HEK293 (cell line): ENCODE results near the gene GEMIN7.

Source experiments
- BCL11B ChIP-seq: fragments of 450-650 bp; formaldehyde crosslinking; IDR thresholded peaks from 2 replicates; pipeline ENCODE4 v1.5.1; 2016; ENCODE audit warnings: low read depth, missing biosample characterization, missing genetic modification characterization
- MYNN ChIP-seq: fragments of 450-650 bp; formaldehyde crosslinking; IDR thresholded peaks from 2 replicates; pipeline ENCODE4 v1.5.1; 2016; ENCODE audit warnings: missing biosample characterization, missing genetic modification characterization, borderline replicate concordance
- ZBTB7A ChIP-seq: fragments of 450-650 bp; formaldehyde crosslinking; IDR thresholded peaks from 2 replicates; pipeline ENCODE4 v1.5.1; 2016; ENCODE audit warnings: low read depth, missing biosample characterization, missing genetic modification characterization
- ZEB2 ChIP-seq: fragments of 450-650 bp; formaldehyde crosslinking; IDR thresholded peaks from 2 replicates; pipeline ENCODE4 v1.5.1; 2016; ENCODE audit warnings: missing biosample characterization, missing genetic modification characterization
- ZNF121 ChIP-seq: fragments of 450-650 bp; formaldehyde crosslinking; IDR thresholded peaks from 2 replicates; pipeline ENCODE4 v1.5.1; 2016; ENCODE audit warnings: missing biosample characterization, missing genetic modification characterization
- ZNF175 ChIP-seq: fragments of 450-650 bp; formaldehyde crosslinking; IDR thresholded peaks from 2 replicates; pipeline ENCODE4 v1.5.1; 2016; ENCODE audit warnings: missing biosample characterization, missing genetic modification characterization
- ZNF184 ChIP-seq: fragments of 450-650 bp; IDR thresholded peaks from 2 replicates; pipeline ENCODE4 v1.5.1; 2018; ENCODE audit warnings: missing biosample characterization, mild to moderate bottlenecking, missing genetic modification characterization
- ZNF2 ChIP-seq: fragments of 450-650 bp; formaldehyde crosslinking; IDR thresholded peaks from 2 replicates; pipeline ENCODE4 v1.5.1; 2016; ENCODE audit warnings: missing biosample characterization, missing genetic modification characterization
- ZNF274 ChIP-seq, 2 experiments: fragments of 200-500 bp in 1 of 2; fragments of 450-650 bp in 1 of 2; sonication (Bioruptor generic) in 1 of 2; formaldehyde crosslinking in 1 of 2; IDR thresholded peaks; 2 replicates each; pipeline versions ENCODE4 v1.5.1 to v1.6.1; 2014 to 2016; ENCODE audit warnings: borderline replicate concordance in 1 of 2, inconsistent platforms in 1 of 2, low read length in 1 of 2, missing biosample characterization in 1 of 2, missing genetic modification characterization in 1 of 2
- ZNF354C ChIP-seq: fragments of 450-650 bp; formaldehyde crosslinking; IDR thresholded peaks from 2 replicates; pipeline ENCODE4 v1.5.1; 2016; ENCODE audit warnings: missing biosample characterization, missing genetic modification characterization, low read depth, borderline replicate concordance
- ZNF776 ChIP-seq: fragments of 450-650 bp; formaldehyde crosslinking; IDR thresholded peaks from 2 replicates; pipeline ENCODE4 v1.5.0; 2017; ENCODE audit warnings: missing biosample characterization, missing genetic modification characterization, borderline replicate concordance
- TF ChIP-seq, protein P1 (sequence below): fragments of 450-650 bp; formaldehyde crosslinking; IDR thresholded peaks from 2 replicates; pipeline ENCODE4 v1.5.1; 2016; ENCODE audit warnings: missing biosample characterization, missing genetic modification characterization, low read depth
- TF ChIP-seq, protein P2 (sequence below): fragments of 450-650 bp; formaldehyde crosslinking; IDR thresholded peaks from 2 replicates; pipeline ENCODE4 v1.5.1; 2016; ENCODE audit warnings: missing biosample characterization, missing genetic modification characterization
- TF ChIP-seq, protein P3 (sequence below): fragments of 450-650 bp; formaldehyde crosslinking; conservative IDR thresholded peaks from 2 replicates; pipeline ENCODE4 v1.5.1; 2016; ENCODE audit warnings: low read depth, missing biosample characterization, missing genetic modification characterization

DNA sequence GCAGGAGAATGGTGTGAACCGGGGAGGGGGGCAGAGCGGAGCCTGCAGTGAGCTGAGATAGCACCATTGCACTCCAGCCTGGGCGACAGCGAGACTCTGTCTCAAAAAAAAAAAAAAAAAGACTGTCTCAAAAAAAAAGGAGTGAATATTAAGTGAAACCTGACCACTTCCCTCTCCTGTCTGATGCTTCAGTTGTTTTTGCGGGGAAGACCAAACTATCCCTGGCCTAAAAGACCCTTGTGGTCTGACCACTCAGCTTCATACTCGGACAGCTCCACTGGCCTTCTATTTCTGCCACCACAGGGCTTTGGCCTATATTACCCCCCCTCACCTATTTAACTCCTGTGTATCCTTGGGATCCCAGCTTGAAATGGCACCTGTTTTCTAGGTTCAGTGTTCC lies 37.9 kb upstream of the GEMIN7 start:
- no peak for TF ChIP-seq ZNF354C (tag by site-specific recombination)
- no peak for TF ChIP-seq MYNN (tag by site-specific recombination)
- TF ChIP-seq ZNF121: no peak
- no peak for TF ChIP-seq ZNF175 (tag by site-specific recombination)
- TF ChIP-seq, protein P1, sequence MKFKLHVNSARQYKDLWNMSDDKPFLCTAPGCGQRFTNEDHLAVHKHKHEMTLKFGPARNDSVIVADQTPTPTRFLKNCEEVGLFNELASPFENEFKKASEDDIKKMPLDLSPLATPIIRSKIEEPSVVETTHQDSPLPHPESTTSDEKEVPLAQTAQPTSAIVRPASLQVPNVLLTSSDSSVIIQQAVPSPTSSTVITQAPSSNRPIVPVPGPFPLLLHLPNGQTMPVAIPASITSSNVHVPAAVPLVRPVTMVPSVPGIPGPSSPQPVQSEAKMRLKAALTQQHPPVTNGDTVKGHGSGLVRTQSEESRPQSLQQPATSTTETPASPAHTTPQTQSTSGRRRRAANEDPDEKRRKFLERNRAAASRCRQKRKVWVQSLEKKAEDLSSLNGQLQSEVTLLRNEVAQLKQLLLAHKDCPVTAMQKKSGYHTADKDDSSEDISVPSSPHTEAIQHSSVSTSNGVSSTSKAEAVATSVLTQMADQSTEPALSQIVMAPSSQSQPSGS (tag by site-specific recombination): no peak
- TF ChIP-seq ZNF776 (tag by site-specific recombination): no peak
- TF ChIP-seq, protein P2, sequence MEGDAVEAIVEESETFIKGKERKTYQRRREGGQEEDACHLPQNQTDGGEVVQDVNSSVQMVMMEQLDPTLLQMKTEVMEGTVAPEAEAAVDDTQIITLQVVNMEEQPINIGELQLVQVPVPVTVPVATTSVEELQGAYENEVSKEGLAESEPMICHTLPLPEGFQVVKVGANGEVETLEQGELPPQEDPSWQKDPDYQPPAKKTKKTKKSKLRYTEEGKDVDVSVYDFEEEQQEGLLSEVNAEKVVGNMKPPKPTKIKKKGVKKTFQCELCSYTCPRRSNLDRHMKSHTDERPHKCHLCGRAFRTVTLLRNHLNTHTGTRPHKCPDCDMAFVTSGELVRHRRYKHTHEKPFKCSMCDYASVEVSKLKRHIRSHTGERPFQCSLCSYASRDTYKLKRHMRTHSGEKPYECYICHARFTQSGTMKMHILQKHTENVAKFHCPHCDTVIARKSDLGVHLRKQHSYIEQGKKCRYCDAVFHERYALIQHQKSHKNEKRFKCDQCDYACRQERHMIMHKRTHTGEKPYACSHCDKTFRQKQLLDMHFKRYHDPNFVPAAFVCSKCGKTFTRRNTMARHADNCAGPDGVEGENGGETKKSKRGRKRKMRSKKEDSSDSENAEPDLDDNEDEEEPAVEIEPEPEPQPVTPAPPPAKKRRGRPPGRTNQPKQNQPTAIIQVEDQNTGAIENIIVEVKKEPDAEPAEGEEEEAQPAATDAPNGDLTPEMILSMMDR (tag by site-specific recombination): no peak
- no peak for TF ChIP-seq BCL11B (tag by site-specific recombination)
- no peak for TF ChIP-seq ZNF2 (tag by site-specific recombination)
- TF ChIP-seq ZNF184 (tag by site-specific recombination): no peak
- no peak for TF ChIP-seq ZEB2
- no peak for TF ChIP-seq ZNF274 (IDR thresholded peaks at IDR 0.05; ENCODE audit: low read length)
- TF ChIP-seq ZNF274 (tag by site-specific recombination; IDR thresholded peaks at IDR 0.05; ENCODE audit: borderline replicate concordance): no peak
- no peak for TF ChIP-seq ZBTB7A (tag by site-specific recombination)
- TF ChIP-seq, protein P3, sequence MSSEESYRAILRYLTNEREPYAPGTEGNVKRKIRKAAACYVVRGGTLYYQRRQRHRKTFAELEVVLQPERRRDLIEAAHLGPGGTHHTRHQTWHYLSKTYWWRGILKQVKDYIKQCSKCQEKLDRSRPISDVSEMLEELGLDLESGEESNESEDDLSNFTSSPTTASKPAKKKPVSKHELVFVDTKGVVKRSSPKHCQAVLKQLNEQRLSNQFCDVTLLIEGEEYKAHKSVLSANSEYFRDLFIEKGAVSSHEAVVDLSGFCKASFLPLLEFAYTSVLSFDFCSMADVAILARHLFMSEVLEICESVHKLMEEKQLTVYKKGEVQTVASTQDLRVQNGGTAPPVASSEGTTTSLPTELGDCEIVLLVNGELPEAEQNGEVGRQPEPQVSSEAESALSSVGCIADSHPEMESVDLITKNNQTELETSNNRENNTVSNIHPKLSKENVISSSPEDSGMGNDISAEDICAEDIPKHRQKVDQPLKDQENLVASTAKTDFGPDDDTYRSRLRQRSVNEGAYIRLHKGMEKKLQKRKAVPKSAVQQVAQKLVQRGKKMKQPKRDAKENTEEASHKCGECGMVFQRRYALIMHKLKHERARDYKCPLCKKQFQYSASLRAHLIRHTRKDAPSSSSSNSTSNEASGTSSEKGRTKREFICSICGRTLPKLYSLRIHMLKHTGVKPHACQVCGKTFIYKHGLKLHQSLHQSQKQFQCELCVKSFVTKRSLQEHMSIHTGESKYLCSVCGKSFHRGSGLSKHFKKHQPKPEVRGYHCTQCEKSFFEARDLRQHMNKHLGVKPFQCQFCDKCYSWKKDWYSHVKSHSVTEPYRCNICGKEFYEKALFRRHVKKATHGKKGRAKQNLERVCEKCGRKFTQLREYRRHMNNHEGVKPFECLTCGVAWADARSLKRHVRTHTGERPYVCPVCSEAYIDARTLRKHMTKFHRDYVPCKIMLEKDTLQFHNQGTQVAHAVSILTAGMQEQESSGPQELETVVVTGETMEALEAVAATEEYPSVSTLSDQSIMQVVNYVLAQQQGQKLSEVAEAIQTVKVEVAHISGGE: no peak
